GM12874 (cell line): Measurements from ENCODE around the gene STARD8.

Experiments used
- CTCF ChIP-seq: IDR thresholded peaks from 2 replicates; pipeline ENCODE4 v1.5.1; 2011; ENCODE audit warnings: low read depth, mild to moderate bottlenecking, control low read depth, low read length, moderate library complexity; ENCODE audit not compliant: insufficient read depth

STARD8 gene

GRCh38 chrX:68652326-68653170 is 5.1 kb downstream of the STARD8 start:
- no peak for TF ChIP-seq CTCF

DNA sequence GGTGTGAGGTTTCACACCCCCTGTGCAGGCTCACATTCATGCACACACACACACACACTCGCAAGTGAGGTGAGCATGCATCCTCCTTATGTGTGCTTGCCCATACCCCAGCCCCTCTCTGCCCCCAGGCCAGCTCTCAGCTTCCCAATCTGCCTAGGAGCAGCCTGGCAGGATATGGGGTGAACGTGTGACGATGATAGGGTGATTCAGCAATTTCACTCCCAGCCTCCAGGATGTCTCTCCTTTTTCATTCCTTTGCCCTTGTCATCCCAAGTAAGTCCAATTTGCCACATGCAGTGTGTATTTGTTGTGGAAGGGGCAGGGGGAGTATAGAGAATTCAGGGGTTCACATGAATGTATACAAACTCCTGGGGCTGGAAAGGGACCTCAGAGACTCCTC is 7.2 kb downstream of the STARD8 start:
- no peak for TF ChIP-seq CTCF

DNA sequence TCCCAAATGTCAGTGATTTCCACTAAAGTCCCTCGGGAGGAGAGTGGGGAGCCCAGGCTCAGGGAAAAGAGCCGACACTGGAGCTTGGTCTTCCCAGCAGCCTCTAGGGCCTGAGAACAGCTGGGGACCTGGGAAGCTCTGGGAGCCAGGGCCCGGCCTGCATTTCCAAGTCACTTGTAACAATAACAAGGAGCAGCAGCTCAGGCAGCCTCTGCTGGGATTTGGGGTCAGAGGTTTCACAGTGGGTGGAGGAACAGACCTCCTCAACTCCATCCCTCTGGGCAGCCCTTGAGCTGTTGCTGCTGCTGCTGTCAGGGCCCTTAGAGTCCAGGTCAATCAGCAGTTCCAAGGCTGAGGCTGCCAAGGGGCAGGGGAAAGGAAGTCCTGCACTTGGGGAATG is 11.1 kb downstream of the STARD8 start:
- no peak for TF ChIP-seq CTCF

GRCh38 chrX:68659385-68659784 is 11.9 kb downstream of the STARD8 start:
- no peak for TF ChIP-seq CTCF

GRCh38 chrX:68659786-68660185 is 12.3 kb downstream of the STARD8 start:
- TF ChIP-seq CTCF: no peak

- TF ChIP-seq CTCF: no peak
These were observed 13.3 kb downstream of the STARD8 start for GRCh38 chrX:68660746-68661145.

GRCh38 chrX:68665502-68665901 is 18.0 kb downstream of the STARD8 start:
- TF ChIP-seq CTCF: no peak
